SH-SY5Y (cell line): ENCODE measurements around the gene LRRC73.

Source experiments
- GATA2 ChIP-seq: IDR thresholded peaks from 2 replicates; pipeline ENCODE4 v1.6.1; 2011; ENCODE audit warnings: mild to moderate bottlenecking, low read depth, low read length
- GATA3 ChIP-seq: IDR thresholded peaks from 2 replicates; pipeline ENCODE4 v1.6.1; 2011; ENCODE audit warnings: low read depth, mild to moderate bottlenecking, low read length, moderate library complexity

DNA sequence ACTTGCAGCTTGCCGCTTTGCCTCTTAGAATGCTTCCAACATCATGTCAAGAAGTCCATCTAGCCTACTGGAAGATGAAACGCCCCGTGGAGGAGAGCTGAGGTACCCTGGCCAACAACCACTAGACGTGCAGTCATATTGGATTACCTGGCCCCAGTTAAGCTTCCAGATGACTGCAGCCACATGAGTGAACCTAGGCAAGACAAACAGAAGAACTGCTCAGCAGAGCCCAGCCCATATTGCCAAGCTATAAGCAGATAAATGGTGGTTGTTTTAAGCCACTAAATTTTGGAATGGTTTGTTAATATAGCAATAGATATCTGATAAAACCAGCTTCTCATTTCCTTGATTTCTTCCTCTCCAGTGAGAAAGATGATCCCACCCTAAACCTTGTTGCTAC is 50.1 kb downstream of the LRRC73 start:
- no peak for TF ChIP-seq GATA3
- TF ChIP-seq GATA2, result no peak
